ENCODE data around the gene SPHK1. TPM values are rescaled to one million over a fixed set of nuclear protein-coding genes. Genes with fewer than 3 reads are reported as not detected.
"Not testable (repeated sequence)": the region's sequence is repeated elsewhere in the genome, so short reads cannot be mapped to it uniquely, and the experiment has no call there.

SPHK1 gene
- total RNA-seq = 16.0 and 16.4 TPM in 2 replicates

- DNase-seq (ENCODE audit: low spot score) = peak; percentile 72
- Mint-ChIP-seq H3K4me1 (ENCODE audit: low read depth) (peaks cover 2% of the 10 kb centered on the region), H3K36me3 (ENCODE audit: low read depth) (no peaks in the 10 kb centered on the region), H3K9me3 (no peaks in the 10 kb centered on the region), H3K27me3 (ENCODE audit: low read depth) (no peaks in the 10 kb centered on the region), H3K27ac (peak within 1 kb of the TSS; percentile 95), H3K4me3 (ENCODE audit: low read depth) (peak within 1 kb of the TSS; percentile 89)
- intact Hi-C loops (cut with micrococcal nuclease) = loop anchor here (2.0 kb wide), 1 partner anchor 68 kb away; the partner anchor contains the start of gene UBE2O
Observed at GRCh38 chr17:76384222-76384986, at the start of gene SPHK1. TSS of gene SPHK1 (plus strand) at chr17:76384609. CDS start at chr17:76385645, 1,036 bp downstream.

GRCh38 chr17:76335716-76336381, 48.6 kb upstream of the SPHK1 start:
- intact Hi-C loops (cut with micrococcal nuclease) = no loop called here
- DNase-seq (ENCODE audit: low spot score) = no peak
- peaks cover 9% of the 10 kb centered on the region for H3K36me3 Mint-ChIP-seq (ENCODE audit: low read depth)
- no peaks in the 10 kb centered on the region for H3K27me3 Mint-ChIP-seq (ENCODE audit: low read depth)
- no peaks in the 10 kb centered on the region for H3K9me3 Mint-ChIP-seq
- no peak overlapping the region for H3K4me3 Mint-ChIP-seq (ENCODE audit: low read depth)
- H3K27ac Mint-ChIP-seq = no peak overlapping the region
- peaks cover 3% of the 10 kb centered on the region for H3K4me1 Mint-ChIP-seq (ENCODE audit: low read depth)

GRCh38 chr17:76336756-76337412, 47.5 kb upstream of the SPHK1 start:
- no peaks in the 10 kb centered on the region for H3K9me3 Mint-ChIP-seq
- no peak overlapping the region for H3K4me3 Mint-ChIP-seq (ENCODE audit: low read depth)
- H3K36me3 Mint-ChIP-seq (ENCODE audit: low read depth) = peaks cover 15% of the 10 kb centered on the region
- peaks cover 3% of the 10 kb centered on the region for H3K4me1 Mint-ChIP-seq (ENCODE audit: low read depth)
- intact Hi-C loops (cut with micrococcal nuclease) = no loop called here
- H3K27me3 Mint-ChIP-seq (ENCODE audit: low read depth) = no peaks in the 10 kb centered on the region
- H3K27ac Mint-ChIP-seq = no peak overlapping the region
- no peak for DNase-seq (ENCODE audit: low spot score)

- intact Hi-C loops (cut with micrococcal nuclease) = no loop called here
- peaks cover 20% of the 10 kb centered on the region for H3K36me3 Mint-ChIP-seq (ENCODE audit: low read depth)
- H3K9me3 Mint-ChIP-seq = no peaks in the 10 kb centered on the region
- no peaks in the 10 kb centered on the region for H3K27me3 Mint-ChIP-seq (ENCODE audit: low read depth)
- DNase-seq (ENCODE audit: low spot score) = no peak
- H3K4me3 Mint-ChIP-seq (ENCODE audit: low read depth) = no peak overlapping the region
- H3K4me1 Mint-ChIP-seq (ENCODE audit: low read depth) = peaks cover 5% of the 10 kb centered on the region
- H3K27ac Mint-ChIP-seq = no peak overlapping the region
Observed at GRCh38 chr17:76337413-76337777, 47.0 kb upstream of the SPHK1 start.

- H3K36me3 Mint-ChIP-seq (ENCODE audit: low read depth) = peaks cover 31% of the 10 kb centered on the region
- no peaks in the 10 kb centered on the region for H3K9me3 Mint-ChIP-seq
- intact Hi-C loops (cut with micrococcal nuclease) = no loop called here
- DNase-seq (ENCODE audit: low spot score) = no peak
- H3K4me3 Mint-ChIP-seq (ENCODE audit: low read depth) = no peak overlapping the region
- H3K4me1 Mint-ChIP-seq (ENCODE audit: low read depth) = peaks cover 5% of the 10 kb centered on the region
- H3K27ac Mint-ChIP-seq = no peak overlapping the region
- H3K27me3 Mint-ChIP-seq (ENCODE audit: low read depth) = no peaks in the 10 kb centered on the region
Observed at GRCh38 chr17:76341301-76341700, 43.1 kb upstream of the SPHK1 start.

- Mint-ChIP-seq H3K9me3 (no peaks in the 10 kb centered on the region), H3K4me1 (ENCODE audit: low read depth) (peaks cover 2% of the 10 kb centered on the region), H3K4me3 (ENCODE audit: low read depth) (no peak overlapping the region), H3K36me3 (ENCODE audit: low read depth) (peaks cover 44% of the 10 kb centered on the region), H3K27me3 (ENCODE audit: low read depth) (no peaks in the 10 kb centered on the region), H3K27ac (no peak overlapping the region)
- intact Hi-C loops (cut with micrococcal nuclease) = no loop called here
- no peak for DNase-seq (ENCODE audit: low spot score)
Observed at GRCh38 chr17:76343106-76343505, 41.3 kb upstream of the SPHK1 start.

- Mint-ChIP-seq H3K27ac (no peak overlapping the region), H3K4me1 (ENCODE audit: low read depth) (peaks cover 2% of the 10 kb centered on the region), H3K36me3 (ENCODE audit: low read depth) (peaks cover 41% of the 10 kb centered on the region), H3K4me3 (ENCODE audit: low read depth) (no peak overlapping the region), H3K9me3 (no peaks in the 10 kb centered on the region), H3K27me3 (ENCODE audit: low read depth) (no peaks in the 10 kb centered on the region)
- intact Hi-C loops (cut with micrococcal nuclease) = no loop called here
- DNase-seq (ENCODE audit: low spot score) = no peak
Observed at GRCh38 chr17:76345377-76345974, 38.9 kb upstream of the SPHK1 start.

GRCh38 chr17:76346936-76347335, 37.5 kb upstream of the SPHK1 start:
- intact Hi-C loops (cut with micrococcal nuclease); H3K9me3 Mint-ChIP-seq; H3K4me1 Mint-ChIP-seq (ENCODE audit: low read depth); H3K4me3 Mint-ChIP-seq (ENCODE audit: low read depth); H3K27ac Mint-ChIP-seq; H3K27me3 Mint-ChIP-seq (ENCODE audit: low read depth); DNase-seq (ENCODE audit: low spot score): not testable (repeated sequence)
- peaks cover 35% of the 10 kb centered on the region for H3K36me3 Mint-ChIP-seq (ENCODE audit: low read depth)

GRCh38 chr17:76350463-76350862, 33.9 kb upstream of the SPHK1 start:
- intact Hi-C loops (cut with micrococcal nuclease) = no loop called here
- H3K36me3 Mint-ChIP-seq (ENCODE audit: low read depth) = peaks cover 29% of the 10 kb centered on the region
- H3K9me3 Mint-ChIP-seq = no peaks in the 10 kb centered on the region
- H3K4me3 Mint-ChIP-seq (ENCODE audit: low read depth) = peak overlapping the region; percentile 17
- no peak for DNase-seq (ENCODE audit: low spot score)
- H3K27ac Mint-ChIP-seq = no peak overlapping the region
- H3K4me1 Mint-ChIP-seq (ENCODE audit: low read depth) = peaks cover 18% of the 10 kb centered on the region
- no peaks in the 10 kb centered on the region for H3K27me3 Mint-ChIP-seq (ENCODE audit: low read depth)

GRCh38 chr17:76351526-76352071, 32.8 kb upstream of the SPHK1 start:
- H3K9me3 Mint-ChIP-seq = no peaks in the 10 kb centered on the region
- intact Hi-C loops (cut with micrococcal nuclease) = no loop called here
- peaks cover 18% of the 10 kb centered on the region for H3K4me1 Mint-ChIP-seq (ENCODE audit: low read depth)
- no peak overlapping the region for H3K27ac Mint-ChIP-seq
- H3K27me3 Mint-ChIP-seq (ENCODE audit: low read depth) = no peaks in the 10 kb centered on the region
- peak overlapping the region; percentile 92 for H3K4me3 Mint-ChIP-seq (ENCODE audit: low read depth)
- H3K36me3 Mint-ChIP-seq (ENCODE audit: low read depth) = peaks cover 18% of the 10 kb centered on the region
- DNase-seq (ENCODE audit: low spot score) = no peak

- H3K36me3 Mint-ChIP-seq (ENCODE audit: low read depth) = peaks cover 8% of the 10 kb centered on the region
- peak; percentile 24 for DNase-seq (ENCODE audit: low spot score)
- peak overlapping the region; percentile 97 for H3K27ac Mint-ChIP-seq
- H3K27me3 Mint-ChIP-seq (ENCODE audit: low read depth) = no peaks in the 10 kb centered on the region
- no peaks in the 10 kb centered on the region for H3K9me3 Mint-ChIP-seq
- H3K4me1 Mint-ChIP-seq (ENCODE audit: low read depth) = peaks cover 18% of the 10 kb centered on the region
- H3K4me3 Mint-ChIP-seq (ENCODE audit: low read depth) = peak overlapping the region; percentile 92
- intact Hi-C loops (cut with micrococcal nuclease) = no loop called here
Observed at GRCh38 chr17:76353004-76353598, 31.3 kb upstream of the SPHK1 start.

GRCh38 chr17:76353599-76354316, 30.7 kb upstream of the SPHK1 start, which contains the start of gene PRPSAP1:
TSS of gene PRPSAP1 (minus strand) at chr17:76353916. CDS start at chr17:76353703, 213 bp downstream.
- intact Hi-C loops (cut with micrococcal nuclease) = loop anchor here (1.0 kb wide), 1 partner anchor 32 kb away; no protein-coding TSS in a partner anchor
- peak; percentile 82 for DNase-seq (ENCODE audit: low spot score)
- H3K4me1 Mint-ChIP-seq (ENCODE audit: low read depth) = peaks cover 18% of the 10 kb centered on the region
- H3K27me3 Mint-ChIP-seq (ENCODE audit: low read depth) = no peaks in the 10 kb centered on the region
- peak within 1 kb of the TSS; percentile 97 for H3K27ac Mint-ChIP-seq
- no peaks in the 10 kb centered on the region for H3K9me3 Mint-ChIP-seq
- peak within 1 kb of the TSS; percentile 92 for H3K4me3 Mint-ChIP-seq (ENCODE audit: low read depth)
- peaks cover 8% of the 10 kb centered on the region for H3K36me3 Mint-ChIP-seq (ENCODE audit: low read depth)
